Measurements from ENCODE around the gene SMCR8.

- TF ChIP-seq RNF2 (IDR thresholded peaks at IDR 0.05) (no peak), XRCC3 (IDR thresholded peaks at IDR 0.05) (no peak), HMGN3 (IDR thresholded peaks at IDR 0.05; ENCODE audit: borderline replicate concordance, extremely low read depth, insufficient read length, low read depth, low read length) (no peak), CREB3 (tag; conservative IDR thresholded peaks at IDR 0.05; ENCODE audit: low read depth) (no peak), CEBPB (tag; IDR thresholded peaks at IDR 0.05) (no peak), POLR2A (conservative IDR thresholded peaks at IDR 0.05) (no peak), ZNF184 (CRISPR knock-in tag; IDR thresholded peaks at IDR 0.05) (no peak), TAL1 (IDR thresholded peaks at IDR 0.05) (no peak)
These were observed 13.6 kb downstream of the SMCR8 start for GRCh38 chr17:18328643-18329204.

Measured in K562 (cell line).